GM21423 (cell line): ENCODE results near the gene DST.
A peak's percentile ranks its signal among the peaks of the same experiment; 100 is the strongest.
"Not testable (repeated sequence)": the region's sequence is repeated elsewhere in the genome, so short reads cannot be mapped to it uniquely, and the experiment has no call there.

Source experiments
- ATAC-seq: cut with Tn5 transposase; IDR thresholded peaks from one replicate; pipeline ENCODE4 v1.9.1; 2021; ENCODE audit warnings: mild to moderate bottlenecking, moderate library complexity; ENCODE audit not compliant: unreplicated experiment

DST gene

GRCh38 chr6:56574292-56574691 lies 68.4 kb downstream of the DST start:
- no peak for ATAC-seq

GRCh38 chr6:56573624-56574023 lies 69.1 kb downstream of the DST start:
- no peak for ATAC-seq

GRCh38 chr6:56572788-56573471 lies 69.8 kb downstream of the DST start:
- ATAC-seq, result no peak

- ATAC-seq, result no peak
These were observed 71.1 kb downstream of the DST start for GRCh38 chr6:56571605-56572004.

- ATAC-seq, result peak; percentile 81
These were observed 72.0 kb downstream of the DST start for GRCh38 chr6:56570413-56571359.

- no peak for ATAC-seq
These were observed 75.2 kb downstream of the DST start for GRCh38 chr6:56567501-56567900.

GRCh38 chr6:56562730-56563129 lies 80.0 kb downstream of the DST start:
- ATAC-seq, result not testable (repeated sequence)

GRCh38 chr6:56556751-56557540 lies 85.7 kb downstream of the DST start:
- ATAC-seq, result no peak

GRCh38 chr6:56555438-56555872 lies 87.2 kb downstream of the DST start:
- ATAC-seq, result no peak

GRCh38 chr6:56552187-56553130 lies 90.2 kb downstream of the DST start:
- no peak for ATAC-seq

GRCh38 chr6:56551409-56552120 lies 91.1 kb downstream of the DST start:
- no peak for ATAC-seq

- ATAC-seq, result no peak
These were observed 92.4 kb downstream of the DST start for GRCh38 chr6:56550301-56550700.

GRCh38 chr6:56549014-56549413 lies 93.7 kb downstream of the DST start:
- no peak for ATAC-seq

- no peak for ATAC-seq
These were observed 95.0 kb downstream of the DST start for GRCh38 chr6:56547687-56548086.

GRCh38 chr6:56542364-56543331 lies 100.0 kb downstream of the DST start:
- peak; percentile 94 for ATAC-seq

GRCh38 chr6:56541741-56542360 lies 100.8 kb downstream of the DST start:
- ATAC-seq, result no peak

GRCh38 chr6:56541030-56541600 lies 101.6 kb downstream of the DST start:
- ATAC-seq, result no peak
